HG03108 (cell line): ENCODE results near the gene PLA2G4B.
"Not testable (repeated sequence)": the region's sequence is repeated elsewhere in the genome, so short reads cannot be mapped to it uniquely, and the experiment has no call there.

Source experiments
- ATAC-seq: cut with Tn5 transposase; IDR thresholded peaks from one replicate; pipeline ENCODE4 v1.9.1; 2021; ENCODE audit warnings: moderate library complexity; ENCODE audit not compliant: unreplicated experiment

PLA2G4B gene

GRCh38 chr15:41827290-41827879 lies 11.3 kb upstream of the PLA2G4B start:
- no peak for ATAC-seq

GRCh38 chr15:41827880-41828806 lies 10.5 kb upstream of the PLA2G4B start, which contains the start of gene JMJD7:
TSS of gene JMJD7 (plus strand) at chr15:41828092. CDS start at chr15:41828125, 33 bp downstream.
- peak; percentile 62 for ATAC-seq

GRCh38 chr15:41828807-41829141 lies 9.9 kb upstream of the PLA2G4B start:
- ATAC-seq: no peak

- ATAC-seq: no peak
Measured at GRCh38 chr15:41829959-41830646, 8.5 kb upstream of the PLA2G4B start.

GRCh38 chr15:41831291-41831690 lies 7.4 kb upstream of the PLA2G4B start:
- not testable (repeated sequence) for ATAC-seq

GRCh38 chr15:41832208-41832607 lies 6.4 kb upstream of the PLA2G4B start:
- ATAC-seq: no peak

- no peak for ATAC-seq
Measured at GRCh38 chr15:41832875-41833274, 5.8 kb upstream of the PLA2G4B start.

- no peak for ATAC-seq
Measured at GRCh38 chr15:41834096-41834495, 4.6 kb upstream of the PLA2G4B start.

GRCh38 chr15:41836073-41836472 lies 2.6 kb upstream of the PLA2G4B start:
- no peak for ATAC-seq

- no peak for ATAC-seq
Measured at GRCh38 chr15:41836713-41837454, 1.8 kb upstream of the PLA2G4B start.

GRCh38 chr15:41839781-41840491 lies 1.3 kb downstream of the PLA2G4B start:
- no peak for ATAC-seq

GRCh38 chr15:41840673-41841072 lies 2.0 kb downstream of the PLA2G4B start:
- no peak for ATAC-seq

GRCh38 chr15:41841131-41841530 lies 2.5 kb downstream of the PLA2G4B start:
- no peak for ATAC-seq

- no peak for ATAC-seq
Measured at GRCh38 chr15:41842229-41842628, 3.6 kb downstream of the PLA2G4B start.

GRCh38 chr15:41843571-41843970 lies 4.9 kb downstream of the PLA2G4B start:
- ATAC-seq: no peak

- ATAC-seq: no peak
Measured at GRCh38 chr15:41844814-41845213, 6.2 kb downstream of the PLA2G4B start.

GRCh38 chr15:41847206-41847605 lies 8.6 kb downstream of the PLA2G4B start:
- no peak for ATAC-seq

- ATAC-seq: no peak
Measured at GRCh38 chr15:41847981-41848380, 9.3 kb downstream of the PLA2G4B start.

- ATAC-seq: no peak
Measured at GRCh38 chr15:41848631-41849030, 10.0 kb downstream of the PLA2G4B start.

GRCh38 chr15:41849204-41849603 lies 10.6 kb downstream of the PLA2G4B start:
- ATAC-seq: no peak
